Activated CD8-positive, alpha-beta memory T cell treated with anti-CD3 and anti-CD28 coated beads, Interleukin-2, amount 50 U/mL, for 48 hours (primary cell): Measurements from ENCODE around the gene LRRC8D.

ENCODE experiments used
- DNase-seq: peaks from one replicate; pipeline ENCODE4 v3.0.0-alpha.2; 2020

Gene LRRC8D

DNA sequence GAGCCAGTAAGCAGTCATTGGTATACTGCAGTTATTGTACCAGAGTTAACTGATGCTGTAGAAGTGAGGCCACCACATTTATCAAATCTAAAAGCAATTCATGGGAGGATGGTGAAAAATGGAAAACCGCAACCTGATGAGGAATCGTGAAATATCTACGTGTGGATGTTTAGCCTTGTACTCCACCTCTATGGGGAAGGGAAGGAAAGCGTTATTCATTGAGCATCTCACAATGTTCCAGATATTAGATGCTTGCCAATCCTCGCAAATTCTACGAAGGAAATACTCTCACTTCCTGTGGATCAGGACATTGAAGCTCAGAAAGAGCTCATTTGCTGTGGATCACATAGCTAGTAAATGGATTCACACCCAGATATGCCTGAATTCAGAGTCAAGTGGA is 77.3 kb downstream of the LRRC8D start:
- no peak for DNase-seq

DNA sequence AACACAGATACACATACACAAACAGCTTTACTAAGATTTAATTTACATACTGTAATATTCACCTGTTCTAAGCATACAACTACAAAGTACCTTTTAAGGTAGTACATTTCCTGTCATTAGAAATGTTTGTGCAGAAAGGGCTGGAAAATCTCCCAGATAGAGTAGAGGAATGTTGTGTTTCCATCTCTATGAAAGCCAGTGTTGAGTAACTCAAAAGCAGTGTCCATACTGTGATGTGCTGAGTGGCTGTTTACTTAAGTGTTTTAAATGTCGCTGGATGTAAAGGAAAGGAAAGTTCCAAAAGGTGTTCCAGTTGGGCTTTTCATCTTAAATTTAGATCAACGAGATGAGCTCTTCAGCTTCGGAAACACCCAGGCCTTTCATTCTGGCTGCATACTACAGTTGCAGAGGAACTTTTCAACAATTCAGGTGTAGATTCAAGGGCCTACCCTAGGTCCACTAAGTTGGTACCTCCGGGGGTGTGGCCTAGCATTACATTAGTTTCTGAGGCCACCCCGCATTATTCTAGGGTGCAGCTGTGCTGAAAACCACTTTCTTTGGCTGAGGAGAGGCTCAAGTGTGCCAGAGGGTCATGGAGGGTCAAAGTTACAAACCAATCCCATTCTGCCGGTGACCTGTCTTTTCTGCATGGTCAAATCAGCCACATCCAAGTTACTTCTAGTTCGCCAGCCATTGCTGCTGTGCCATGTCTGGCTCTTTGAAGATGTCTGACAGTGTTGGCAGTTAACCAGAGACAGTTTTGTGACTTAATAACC is 78.1 kb downstream of the LRRC8D start:
- DNase-seq = no peak

DNA sequence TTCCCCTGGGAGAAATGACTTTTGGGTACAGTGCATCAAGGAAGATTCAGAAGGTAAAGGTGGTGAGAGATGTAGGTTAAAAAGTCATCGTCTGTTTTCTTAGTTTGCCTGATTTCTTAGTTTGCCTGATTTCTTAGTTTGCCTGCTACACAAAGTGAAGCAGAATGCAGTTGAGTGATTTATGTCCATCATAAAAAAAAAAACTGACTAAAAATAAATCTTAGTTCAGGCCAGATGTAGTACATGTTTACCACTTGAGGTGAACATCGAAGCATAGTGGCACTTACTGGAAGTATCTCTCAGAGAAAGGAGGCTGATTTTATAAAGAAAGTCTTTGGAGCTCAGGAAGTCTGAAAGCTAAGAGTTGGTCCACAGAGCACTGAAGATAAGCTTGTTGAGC is 79.5 kb downstream of the LRRC8D start:
- DNase-seq = no peak

GRCh38 chr1:89900791-89901708 is 80.2 kb downstream of the LRRC8D start:
- DNase-seq = no peak

DNA sequence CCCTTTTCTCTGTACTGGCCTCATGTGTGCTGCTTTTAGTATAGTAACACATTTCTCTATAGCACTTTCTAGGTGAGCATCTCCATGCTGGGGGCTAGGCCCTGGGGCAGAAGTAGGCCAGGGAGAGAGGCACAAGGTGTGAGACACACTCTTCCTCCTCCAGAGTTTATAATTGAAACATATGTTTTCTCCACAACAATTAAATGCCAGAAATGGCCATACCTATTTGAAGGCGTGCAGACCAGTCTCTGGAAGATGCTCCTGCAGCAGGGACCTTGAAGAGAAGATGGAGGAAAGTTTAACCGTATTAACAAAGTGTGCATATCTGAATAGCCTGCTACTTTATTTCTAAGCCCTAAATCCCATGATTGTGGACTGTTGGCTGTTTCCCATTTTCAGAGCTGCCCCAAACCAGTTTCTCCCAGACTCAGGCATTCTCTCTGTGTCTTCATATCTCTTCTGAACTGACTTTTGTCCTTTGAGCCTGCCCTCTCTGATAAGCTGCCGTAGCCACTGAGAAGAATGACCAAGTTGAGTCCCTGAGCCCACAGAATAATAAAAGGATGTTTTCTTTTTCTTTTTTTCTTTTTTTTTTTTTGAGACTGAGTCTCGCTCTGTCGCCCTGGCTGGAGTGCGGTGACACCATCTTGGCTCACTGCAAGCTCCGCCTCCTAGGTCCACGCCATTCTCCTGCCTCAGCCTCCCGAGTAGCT is 81.3 kb downstream of the LRRC8D start:
- no peak for DNase-seq

DNA sequence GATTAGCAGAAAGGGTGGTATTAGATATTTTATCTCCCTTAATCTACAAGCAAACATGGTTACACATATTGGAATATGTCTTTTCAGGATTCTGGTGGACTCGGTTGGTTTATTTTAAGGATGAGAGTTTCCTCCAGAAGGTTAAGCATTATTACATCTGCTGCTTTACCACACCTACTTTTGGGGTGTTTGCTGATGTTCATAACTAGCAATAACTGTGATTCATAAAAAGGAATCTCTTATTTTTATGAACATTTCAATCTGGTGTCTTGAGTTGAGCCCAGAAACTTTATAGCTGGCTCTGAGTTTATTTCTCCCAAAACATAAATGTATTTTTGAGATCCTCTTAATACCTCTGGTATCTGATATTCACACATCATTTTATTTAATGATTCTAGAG is 82.7 kb downstream of the LRRC8D start:
- DNase-seq = no peak

- no peak for DNase-seq
These were observed 83.6 kb downstream of the LRRC8D start for GRCh38 chr1:89904219-89904980.

GRCh38 chr1:89905395-89906058 is 84.7 kb downstream of the LRRC8D start:
- DNase-seq = no peak

- no peak for DNase-seq
These were observed 85.3 kb downstream of the LRRC8D start for GRCh38 chr1:89906088-89906487.

- DNase-seq = no peak
These were observed 86.9 kb downstream of the LRRC8D start for GRCh38 chr1:89907727-89908212.

- no peak for DNase-seq
These were observed 87.4 kb downstream of the LRRC8D start for GRCh38 chr1:89908273-89908671.

DNA sequence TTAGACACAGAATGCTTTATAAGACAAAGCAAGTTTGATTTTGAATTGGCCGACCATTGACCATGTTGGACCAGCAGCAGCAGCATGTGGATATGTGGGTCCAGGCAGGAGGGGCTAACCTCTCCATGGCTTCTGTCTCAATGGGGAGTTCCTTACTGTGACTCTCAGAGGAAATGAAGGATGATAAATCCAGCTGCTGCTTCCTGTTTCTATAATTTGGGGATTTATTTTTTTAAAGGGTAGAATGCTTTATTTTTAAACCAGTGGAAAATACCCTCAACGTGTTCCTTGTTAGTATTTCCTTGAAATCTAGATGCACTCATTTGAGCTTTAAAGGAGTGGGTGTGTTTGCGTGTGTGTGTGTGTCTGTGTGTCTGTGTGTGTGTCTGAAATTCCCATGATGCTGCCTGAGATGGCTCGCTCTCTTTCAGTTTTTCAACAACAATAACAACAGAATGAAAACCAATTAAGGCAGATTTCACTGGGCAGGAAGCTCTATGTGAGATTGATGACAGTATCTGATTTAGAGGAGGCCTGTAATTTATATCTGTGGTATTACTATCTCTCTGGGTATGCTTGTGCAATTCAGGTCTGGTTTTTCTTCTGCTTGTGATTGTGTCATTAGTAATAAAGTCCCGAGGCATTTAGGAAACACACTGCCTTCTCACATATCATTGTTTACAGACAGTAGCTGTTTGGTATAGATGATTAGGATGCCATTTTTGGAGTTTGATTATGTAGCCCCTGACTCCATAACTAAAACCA is 88.0 kb downstream of the LRRC8D start:
- no peak for DNase-seq

- no peak for DNase-seq
These were observed 89.4 kb downstream of the LRRC8D start for GRCh38 chr1:89910268-89910667.

- DNase-seq = no peak
These were observed 89.9 kb downstream of the LRRC8D start for GRCh38 chr1:89910780-89911179.

DNA sequence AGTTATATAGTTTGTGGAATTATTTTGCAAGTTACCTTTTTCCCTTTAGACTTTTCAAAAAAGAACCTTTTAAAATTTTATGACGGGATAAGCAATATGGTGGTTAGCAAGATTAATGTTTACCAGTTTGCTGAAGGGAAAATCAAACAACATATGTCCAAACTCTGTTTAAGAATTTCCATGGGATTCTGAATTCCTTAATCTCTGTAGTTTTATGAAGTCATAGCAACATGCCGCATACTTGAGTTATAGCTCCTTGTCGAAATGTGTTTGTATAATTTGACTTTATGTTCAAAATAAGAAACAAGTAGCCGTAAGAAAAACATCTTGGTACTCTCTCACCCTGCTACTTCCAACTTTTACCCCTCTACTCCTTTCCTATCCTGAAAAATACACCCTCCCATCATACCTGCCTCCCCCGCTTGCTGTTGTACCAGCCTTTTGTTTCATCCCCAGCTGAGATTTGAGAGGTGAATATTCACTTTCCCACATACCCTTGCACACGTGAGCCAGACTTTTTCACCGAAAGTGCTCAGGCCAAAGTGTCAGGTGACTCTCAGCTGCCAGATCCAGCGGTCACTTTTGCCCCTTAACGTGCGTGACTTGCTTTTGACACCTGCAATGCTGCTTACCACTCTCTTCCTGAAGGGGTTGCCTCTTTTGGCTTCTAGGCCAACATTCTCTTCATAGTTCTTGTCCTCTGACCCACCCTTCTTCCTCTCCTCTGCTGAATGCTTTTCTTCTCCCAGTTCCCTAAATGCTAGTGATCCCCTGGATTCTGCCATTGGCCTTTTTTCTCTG is 90.6 kb downstream of the LRRC8D start:
- no peak for DNase-seq

DNA sequence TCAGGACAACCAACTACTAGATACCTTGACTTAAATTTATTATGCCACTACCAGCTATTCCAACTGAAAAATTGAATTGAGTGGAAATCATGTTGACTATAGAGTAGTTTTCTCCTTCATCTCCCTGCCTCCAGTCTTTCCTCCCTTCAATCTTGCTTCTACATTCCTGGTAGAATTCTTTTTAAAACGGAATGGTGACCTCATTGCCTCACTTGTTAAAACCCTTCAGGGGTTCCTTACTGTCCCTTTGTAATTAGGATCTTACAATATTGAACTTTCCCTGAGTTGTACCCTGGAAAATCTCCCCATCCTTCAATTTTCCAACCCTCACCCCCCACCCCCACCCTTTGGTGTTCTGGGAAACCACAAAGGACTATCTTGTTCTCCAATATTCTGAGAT is 91.2 kb downstream of the LRRC8D start:
- DNase-seq = no peak

- DNase-seq = no peak
These were observed 92.7 kb downstream of the LRRC8D start for GRCh38 chr1:89913353-89914095.

DNA sequence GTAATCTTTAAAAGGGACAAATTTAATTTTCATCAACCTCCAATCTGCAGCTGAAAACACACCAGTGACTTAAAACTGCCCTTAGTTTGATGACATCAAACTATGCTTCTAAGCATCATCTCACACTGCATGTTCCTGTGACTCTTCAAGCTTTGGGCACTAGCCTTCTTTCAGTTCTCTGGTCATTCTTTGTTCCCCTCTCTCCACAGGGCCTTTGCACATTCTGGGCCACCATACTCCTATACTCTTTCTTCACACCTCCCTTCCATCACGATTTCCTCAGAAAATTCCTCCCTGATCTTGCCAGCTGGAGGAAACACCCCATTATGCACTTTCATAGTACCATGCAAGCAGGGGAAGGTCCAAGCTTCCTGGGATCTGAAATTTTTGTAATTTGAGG is 96.5 kb downstream of the LRRC8D start:
- DNase-seq = no peak

GRCh38 chr1:89918127-89918793 is 97.4 kb downstream of the LRRC8D start:
- no peak for DNase-seq
